ENCODE results near the gene CUX1. TPM values are rescaled to one million over a fixed set of nuclear protein-coding genes. Genes with fewer than 3 reads are reported as not detected.
A peak's percentile ranks its signal among the peaks of the same experiment; 100 is the strongest.

The CUX1 gene
- total RNA-seq, 1 donor from 2014 or later: 50.6 TPM

GRCh38 chr7:101858437-101859385 is 41.3 kb downstream of the CUX1 start:
- Mint-ChIP-seq H3K36me3 (ENCODE audit: low read depth, unreplicated experiment) (peaks cover 3% of the 10 kb centered on the region), H3K27ac (ENCODE audit: unreplicated experiment) (no peak overlapping the region), H3K4me3 (ENCODE audit: unreplicated experiment) (no peak overlapping the region), H3K4me1 (ENCODE audit: low read depth, unreplicated experiment) (peaks cover 18% of the 10 kb centered on the region), H3K27me3 (ENCODE audit: low read depth, unreplicated experiment) (no peaks in the 10 kb centered on the region), H3K9me3 (ENCODE audit: unreplicated experiment) (no peaks in the 10 kb centered on the region)
- H2AFZ ChIP-seq (ENCODE audit: low read depth, low read length): no peak overlapping the region
- no peak for TF ChIP-seq CTCF (IDR thresholded peaks at IDR 0.05; ENCODE audit: insufficient read depth, low read depth, low read length)
- TF ChIP-seq EZH2 (IDR thresholded peaks at IDR 0.05; ENCODE audit: insufficient read depth, low read length): no peak
- peaks cover 7% of the 10 kb centered on the region for H3K4me1 ChIP-seq (ENCODE audit: insufficient read depth, low read length)
- peaks cover 80% of the 10 kb centered on the region for H3K79me2 ChIP-seq (ENCODE audit: insufficient read depth, low read length)
- no peaks in the 10 kb centered on the region for H3K27me3 ChIP-seq (ENCODE audit: insufficient read depth, low read length)
- no peak overlapping the region for H3K27ac ChIP-seq (ENCODE audit: low read depth, low read length)
- H3K36me3 ChIP-seq (ENCODE audit: insufficient read depth, low read length): no peaks in the 10 kb centered on the region
- H3K9me3 ChIP-seq (ENCODE audit: insufficient read depth, low read depth, low read length): no peaks in the 10 kb centered on the region
- peaks cover 88% of the 10 kb centered on the region for H4K20me1 ChIP-seq (ENCODE audit: insufficient read depth, low read length)
- FAIRE-seq: no peak
- no peak overlapping the region for H3K4me3 ChIP-seq (ENCODE audit: insufficient read depth, low read depth, low read length)
- no peak for DNase-seq (ENCODE audit: low read depth)
- H3K9ac ChIP-seq (ENCODE audit: low read length): no peak overlapping the region
- H3K4me2 ChIP-seq (ENCODE audit: low read length): no peak overlapping the region

DNA sequence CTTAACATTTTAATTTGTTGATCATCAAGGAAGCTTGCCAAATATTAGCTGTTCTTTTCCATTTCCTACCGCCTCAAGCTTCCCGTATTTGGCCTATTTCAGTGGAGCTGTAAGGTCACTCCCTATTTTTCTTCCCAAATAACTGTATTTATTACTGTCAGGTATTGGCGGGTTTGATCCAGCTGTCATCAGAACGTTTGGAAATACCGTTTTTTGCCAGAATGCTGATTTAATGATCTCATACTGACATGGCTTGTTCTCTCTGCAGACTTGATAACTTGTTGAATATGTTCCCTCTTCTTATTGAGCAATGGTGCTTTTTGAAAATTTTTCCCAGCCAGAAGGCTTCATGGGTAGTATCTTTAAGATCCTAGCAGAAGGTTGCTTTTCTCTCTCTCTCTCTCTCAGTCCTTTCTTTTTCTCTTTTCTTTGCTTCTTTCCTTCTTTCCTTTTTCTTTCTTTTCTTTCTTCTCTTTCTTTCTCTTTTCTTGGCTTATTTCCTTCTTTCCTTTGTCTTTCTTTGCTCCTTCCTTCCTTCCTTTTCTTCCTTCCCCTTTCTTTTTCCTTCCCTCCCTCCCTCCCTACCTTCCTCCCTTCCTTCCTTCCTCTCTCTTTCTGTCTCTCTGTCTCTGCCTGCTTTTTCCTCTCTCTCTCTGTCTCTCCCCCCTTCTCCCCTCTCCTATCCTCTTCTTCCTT is 42.1 kb downstream of the CUX1 start:
- peaks cover 86% of the 10 kb centered on the region for H4K20me1 ChIP-seq (ENCODE audit: insufficient read depth, low read length)
- no peak overlapping the region for H3K9ac ChIP-seq (ENCODE audit: low read length)
- H3K27me3 ChIP-seq (ENCODE audit: insufficient read depth, low read length): no peaks in the 10 kb centered on the region
- Mint-ChIP-seq H3K4me1 (ENCODE audit: low read depth, unreplicated experiment) (peaks cover 18% of the 10 kb centered on the region), H3K27ac (ENCODE audit: unreplicated experiment) (no peak overlapping the region), H3K27me3 (ENCODE audit: low read depth, unreplicated experiment) (no peaks in the 10 kb centered on the region), H3K4me3 (ENCODE audit: unreplicated experiment) (peak overlapping the region; percentile 21), H3K36me3 (ENCODE audit: low read depth, unreplicated experiment) (peaks cover 3% of the 10 kb centered on the region), H3K9me3 (ENCODE audit: unreplicated experiment) (no peaks in the 10 kb centered on the region)
- no peak overlapping the region for H2AFZ ChIP-seq (ENCODE audit: low read depth, low read length)
- no peak overlapping the region for H3K4me3 ChIP-seq (ENCODE audit: insufficient read depth, low read depth, low read length)
- DNase-seq (ENCODE audit: low read depth): no peak
- H3K4me2 ChIP-seq (ENCODE audit: low read length): no peak overlapping the region
- no peak overlapping the region for H3K27ac ChIP-seq (ENCODE audit: low read depth, low read length)
- no peaks in the 10 kb centered on the region for H3K36me3 ChIP-seq (ENCODE audit: insufficient read depth, low read length)
- TF ChIP-seq EZH2 (IDR thresholded peaks at IDR 0.05; ENCODE audit: insufficient read depth, low read length) (no peak), CTCF (IDR thresholded peaks at IDR 0.05; ENCODE audit: insufficient read depth, low read depth, low read length) (no peak)
- peaks cover 74% of the 10 kb centered on the region for H3K79me2 ChIP-seq (ENCODE audit: insufficient read depth, low read length)
- H3K9me3 ChIP-seq (ENCODE audit: insufficient read depth, low read depth, low read length): no peaks in the 10 kb centered on the region
- no peak for FAIRE-seq
- H3K4me1 ChIP-seq (ENCODE audit: insufficient read depth, low read length): peaks cover 7% of the 10 kb centered on the region

Data from astrocyte (in vitro differentiated cells and primary cell).